Tibial artery (tissue), 4 donors: Measurements from ENCODE around the gene GSTA2.
A peak's percentile ranks its signal among the peaks of the same experiment; 100 is the strongest.
"Not testable (repeated sequence)": the region's sequence is repeated elsewhere in the genome, so short reads cannot be mapped to it uniquely, and the experiment has no call there.

Experiments
- DNase-seq, 2 donors: peaks; one replicate each; pipeline ENCODE4 v3.0.0-alpha.2; 2019
- H3K27ac ChIP-seq, 2 donors: fragments of 200-600 bp; sonication (generic) in 1 of 2; 1 replicate in 1 of 2; 2 replicates in 1 of 2; pipeline ENCODE4 v1.5.1; 2018 to 2019; ENCODE audit warnings: mild to moderate bottlenecking in 1 of 2
- H3K27me3 ChIP-seq, 2 donors: fragments of 200-600 bp; sonication (generic) in 1 of 2; one replicate each; pipeline versions ENCODE4 v1.5.1 to v1.6.0; 2016 to 2019
- H3K36me3 ChIP-seq, 3 donors: fragments of 200-600 bp; sonication (generic) in 2 of 3; one replicate each; pipeline ENCODE4 v1.5.1; 2016 to 2019; ENCODE audit warnings: mild to moderate bottlenecking in 2 of 3
- H3K4me1 ChIP-seq, 4 donors: fragments of 200-600 bp; sonication (generic) in 2 of 4; 1 replicate in 3 of 4; 2 replicates in 1 of 4; pipeline ENCODE4 v1.5.1; 2016 to 2019
- H3K4me3 ChIP-seq, 2 donors: fragments of 200-600 bp; sonication (generic) in 1 of 2; 1 replicate in 1 of 2; 2 replicates in 1 of 2; pipeline ENCODE4 v1.5.1; 2018 to 2019; ENCODE audit warnings: mild to moderate bottlenecking in 2 of 2
- H3K9me3 ChIP-seq, 3 donors: fragments of 200-600 bp; sonication (generic) in 1 of 3; one replicate each; pipeline ENCODE4 v1.5.1; 2016 to 2019
- intact Hi-C: fragments of 100-400 bp; cut with DNase I; formaldehyde crosslinking; loops from one replicate; pipeline ENCODE4 v1.15.0; 2023; ENCODE audit warnings: low total_unique reads
- TF ChIP-seq, protein P1 (sequence below), 2 experiments: fragments of 200-600 bp in 1 of 2; fragments of 450-650 bp in 1 of 2; IDR thresholded peaks; one replicate each; pipeline ENCODE4 v1.5.1; 2017 to 2019; ENCODE audit warnings: antibody characterized with exemption in 2 of 2, mild to moderate bottlenecking in 1 of 2, moderate library complexity in 1 of 2

Gene GSTA2

DNA sequence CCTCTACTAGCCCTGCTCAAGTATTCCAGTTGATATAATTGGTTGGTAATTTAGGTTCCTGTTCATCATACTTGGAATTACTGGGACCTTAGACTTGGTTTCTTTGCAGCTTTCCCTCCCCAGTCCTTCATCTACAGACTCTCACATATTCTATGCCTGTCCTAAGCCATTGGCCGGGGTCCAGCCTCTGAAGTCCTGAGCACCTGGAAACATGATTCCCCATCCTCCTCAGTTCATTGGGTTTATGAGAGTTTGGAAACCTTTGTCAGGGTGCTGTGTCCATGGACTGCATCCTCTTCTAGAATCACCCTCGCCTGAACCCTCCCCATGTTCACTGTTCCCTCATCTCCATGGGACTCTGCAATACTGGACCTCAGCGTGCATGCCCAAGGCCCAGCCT, 8.8 kb downstream of the GSTA2 start:
- Histone ChIP-seq H3K4me3 (no peak overlapping the region), H3K36me3 (no peaks in the 10 kb centered on the region), H3K27ac (no peak overlapping the region), H3K4me1 (no peaks in the 10 kb centered on the region), H3K27me3 (no peaks in the 10 kb centered on the region), H3K9me3 (no peaks in the 10 kb centered on the region)
- intact Hi-C loops: no loop called here
- DNase-seq: no peak
- TF ChIP-seq, protein P1, sequence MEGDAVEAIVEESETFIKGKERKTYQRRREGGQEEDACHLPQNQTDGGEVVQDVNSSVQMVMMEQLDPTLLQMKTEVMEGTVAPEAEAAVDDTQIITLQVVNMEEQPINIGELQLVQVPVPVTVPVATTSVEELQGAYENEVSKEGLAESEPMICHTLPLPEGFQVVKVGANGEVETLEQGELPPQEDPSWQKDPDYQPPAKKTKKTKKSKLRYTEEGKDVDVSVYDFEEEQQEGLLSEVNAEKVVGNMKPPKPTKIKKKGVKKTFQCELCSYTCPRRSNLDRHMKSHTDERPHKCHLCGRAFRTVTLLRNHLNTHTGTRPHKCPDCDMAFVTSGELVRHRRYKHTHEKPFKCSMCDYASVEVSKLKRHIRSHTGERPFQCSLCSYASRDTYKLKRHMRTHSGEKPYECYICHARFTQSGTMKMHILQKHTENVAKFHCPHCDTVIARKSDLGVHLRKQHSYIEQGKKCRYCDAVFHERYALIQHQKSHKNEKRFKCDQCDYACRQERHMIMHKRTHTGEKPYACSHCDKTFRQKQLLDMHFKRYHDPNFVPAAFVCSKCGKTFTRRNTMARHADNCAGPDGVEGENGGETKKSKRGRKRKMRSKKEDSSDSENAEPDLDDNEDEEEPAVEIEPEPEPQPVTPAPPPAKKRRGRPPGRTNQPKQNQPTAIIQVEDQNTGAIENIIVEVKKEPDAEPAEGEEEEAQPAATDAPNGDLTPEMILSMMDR (IDR thresholded peaks at IDR 0.05): no peak

- H3K27ac ChIP-seq, H3K9me3 ChIP-seq, H3K4me1 ChIP-seq, H3K36me3 ChIP-seq, H3K27me3 ChIP-seq, intact Hi-C loops, H3K4me3 ChIP-seq, DNase-seq: not testable (repeated sequence)
Observed at GRCh38 chr6:52753137-52753536, 10.1 kb downstream of the GSTA2 start.

- no peaks in the 10 kb centered on the region for H3K9me3 ChIP-seq
Observed at GRCh38 chr6:52752310-52752709, 11.0 kb downstream of the GSTA2 start.

GRCh38 chr6:52749556-52750152, 13.6 kb downstream of the GSTA2 start:
- DNase-seq: no peak
- Histone ChIP-seq H3K27ac (no peak overlapping the region), H3K27me3 (no peaks in the 10 kb centered on the region), H3K4me3 (no peak overlapping the region), H3K4me1 (peaks cover 0 to 17% (median 8%) of the 10 kb centered on the region in 4 donors), H3K36me3 (no peaks in the 10 kb centered on the region), H3K9me3 (no peaks in the 10 kb centered on the region)
- intact Hi-C loops: no loop called here
- TF ChIP-seq, protein P1 (IDR thresholded peaks at IDR 0.05): no peak

More at GRCh38 chr6:52752310-52752709, 11.0 kb downstream of the GSTA2 start:
- no peak for DNase-seq
- Histone ChIP-seq H3K27ac (no peak overlapping the region), H3K36me3 (no peaks in the 10 kb centered on the region), H3K27me3 (no peaks in the 10 kb centered on the region), H3K4me3 (no peak overlapping the region), H3K4me1 (peaks cover 0 to 9% (median 1%) of the 10 kb centered on the region in 4 donors)
- TF ChIP-seq, protein P1 (IDR thresholded peaks at IDR 0.05): no peak
- intact Hi-C loops: no loop called here

DNA sequence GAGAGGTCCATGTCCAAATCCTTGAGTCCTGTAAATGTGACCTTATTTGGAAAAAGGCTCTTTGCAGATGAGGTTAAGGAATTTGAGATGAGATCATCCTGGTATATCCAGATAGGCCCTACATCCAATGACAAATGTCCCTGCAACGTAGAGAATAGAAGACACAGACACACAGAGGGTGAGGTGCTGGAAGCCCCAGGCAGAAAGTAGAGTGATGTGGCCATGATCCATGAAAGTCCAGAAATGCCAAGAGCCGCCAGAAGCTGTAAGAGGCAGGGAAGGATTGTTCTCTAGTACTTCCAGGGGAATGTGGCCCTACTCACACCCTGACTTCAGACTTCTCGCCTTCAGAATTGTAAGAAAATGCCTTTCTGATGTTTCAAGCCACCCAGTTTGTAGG, 16.0 kb downstream of the GSTA2 start:
- H3K9me3 ChIP-seq, DNase-seq, H3K27me3 ChIP-seq, H3K36me3 ChIP-seq, H3K4me3 ChIP-seq, intact Hi-C loops: not testable (repeated sequence)
- Histone ChIP-seq H3K4me1 (peaks cover 0 to 17% (median 8%) of the 10 kb centered on the region in 4 donors), H3K27ac (peak overlapping the region; percentile 56 to 59)

DNA sequence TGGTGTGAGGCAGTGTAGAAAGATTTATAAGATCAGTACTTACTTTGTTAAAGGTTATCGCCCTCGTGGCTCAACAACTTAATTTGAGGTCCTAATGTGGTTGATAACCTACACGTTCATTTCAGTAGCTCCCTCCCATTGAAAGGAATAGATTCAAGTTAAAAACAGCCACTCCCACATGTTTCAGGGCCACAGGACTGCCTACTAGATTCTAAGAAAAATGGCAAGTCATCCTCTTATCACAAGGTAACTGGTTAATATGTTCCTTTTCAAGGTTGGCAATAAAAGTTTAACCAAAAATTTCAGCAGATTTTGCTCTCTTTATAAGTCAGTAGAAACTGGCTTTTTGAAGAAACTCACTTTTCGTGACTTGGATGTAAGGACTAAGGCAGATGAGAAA, 17.1 kb downstream of the GSTA2 start:
- Histone ChIP-seq H3K4me3 (no peak overlapping the region), H3K36me3 (no peaks in the 10 kb centered on the region), H3K27ac (peak overlapping the region in 1 of 2 donors; percentile 56), H3K27me3 (no peaks in the 10 kb centered on the region), H3K4me1 (peaks cover 0 to 17% (median 8%) of the 10 kb centered on the region in 4 donors), H3K9me3 (no peaks in the 10 kb centered on the region)
- intact Hi-C loops: no loop called here
- TF ChIP-seq, protein P1 (IDR thresholded peaks at IDR 0.05): no peak
- no peak for DNase-seq

- H3K9me3 ChIP-seq: peaks cover 0 to under 1% (median 0%) of the 10 kb centered on the region in 3 donors
- TF ChIP-seq, protein P1 (IDR thresholded peaks at IDR 0.05): no peak
- H3K27ac ChIP-seq: no peak overlapping the region
- no peak for DNase-seq
- intact Hi-C loops: no loop called here
- H3K4me1 ChIP-seq: peaks cover 0 to 17% (median 8%) of the 10 kb centered on the region in 4 donors
- H3K36me3 ChIP-seq: no peaks in the 10 kb centered on the region
- H3K4me3 ChIP-seq: no peak overlapping the region
- H3K27me3 ChIP-seq: no peaks in the 10 kb centered on the region
Observed at GRCh38 chr6:52745764-52746201, 17.5 kb downstream of the GSTA2 start.
